Activated gamma-delta T cell treated with Interleukin-2 at 50 U/mL for 16 hours (primary cell): ENCODE data around the gene SOX10.
"Not testable (repeated sequence)": the region's sequence is repeated elsewhere in the genome, so short reads cannot be mapped to it uniquely, and the experiment has no call there.

Experiments used
- DNase-seq: peaks from one replicate; pipeline ENCODE4 v3.0.0-alpha.2; 2020

SOX10 gene

GRCh38 chr22:37959231-37959825 lies 25.0 kb downstream of the SOX10 start:
- DNase-seq, result no peak

DNA sequence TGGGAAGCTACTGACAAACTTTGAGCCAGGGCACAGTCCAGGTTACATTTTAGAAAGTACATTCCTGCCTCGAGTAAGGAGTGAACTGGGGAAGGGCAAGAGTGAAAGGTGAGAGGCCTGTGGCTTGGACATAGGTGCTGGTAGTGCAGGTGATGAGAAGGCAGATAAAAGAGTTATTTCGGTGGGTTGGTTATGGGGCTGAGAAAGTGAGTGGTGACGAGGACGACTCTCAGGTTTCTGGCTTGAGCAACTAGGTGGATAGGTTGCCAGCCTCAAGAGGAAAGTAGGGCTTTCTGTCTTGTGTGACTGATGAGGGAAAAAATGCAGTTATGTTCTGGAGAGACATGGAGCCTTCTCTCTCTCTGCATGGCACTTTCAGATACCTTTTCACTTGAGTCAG lies 27.1 kb downstream of the SOX10 start:
- DNase-seq, result no peak

DNA sequence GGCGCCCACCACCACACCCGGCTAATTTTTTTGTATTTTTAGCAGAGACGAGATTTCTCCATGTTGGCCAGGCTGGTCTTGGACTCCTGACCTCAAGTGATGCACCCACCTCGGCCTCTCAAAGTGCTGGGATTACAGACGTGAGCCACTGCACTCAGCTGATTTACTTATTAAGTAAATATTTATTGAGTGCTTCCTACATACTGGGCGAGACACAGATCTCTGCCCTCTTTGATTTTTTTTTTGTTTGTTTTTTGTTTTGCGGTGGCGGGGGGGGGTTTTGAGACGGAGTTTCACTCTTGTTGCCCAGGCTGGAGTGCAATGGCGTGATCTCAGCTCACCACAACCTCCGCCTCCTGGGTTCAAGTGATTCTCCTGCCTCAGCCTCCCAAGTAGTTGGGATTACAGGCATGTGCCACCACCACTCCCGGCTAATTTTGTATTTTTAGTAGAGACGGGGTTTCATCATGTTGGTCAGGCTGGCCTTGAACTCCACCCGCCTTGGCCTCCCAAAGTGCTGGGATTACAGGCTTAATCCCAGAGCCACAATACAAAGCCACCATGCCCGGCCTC lies 28.4 kb downstream of the SOX10 start:
- not testable (repeated sequence) for DNase-seq

DNA sequence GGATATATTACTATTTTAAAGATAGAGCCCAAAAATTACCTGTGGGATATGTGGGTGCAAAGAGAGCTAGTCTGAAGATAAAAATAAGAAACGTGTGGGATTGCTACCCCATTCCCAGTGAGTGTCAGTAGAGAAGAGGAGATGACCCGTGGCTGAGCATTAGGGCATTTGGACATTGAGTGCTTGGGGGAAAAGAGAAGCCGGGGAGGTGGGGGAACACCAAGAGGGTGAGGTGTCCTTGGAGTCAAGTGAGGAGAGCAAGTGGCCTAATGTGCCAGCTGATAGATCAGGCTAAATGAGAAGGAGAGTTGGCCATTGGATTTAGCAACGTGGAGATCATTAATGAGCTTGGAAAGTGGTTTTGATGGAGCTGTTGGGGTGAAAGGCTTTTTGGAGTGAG lies 29.7 kb downstream of the SOX10 start:
- no peak for DNase-seq

DNA sequence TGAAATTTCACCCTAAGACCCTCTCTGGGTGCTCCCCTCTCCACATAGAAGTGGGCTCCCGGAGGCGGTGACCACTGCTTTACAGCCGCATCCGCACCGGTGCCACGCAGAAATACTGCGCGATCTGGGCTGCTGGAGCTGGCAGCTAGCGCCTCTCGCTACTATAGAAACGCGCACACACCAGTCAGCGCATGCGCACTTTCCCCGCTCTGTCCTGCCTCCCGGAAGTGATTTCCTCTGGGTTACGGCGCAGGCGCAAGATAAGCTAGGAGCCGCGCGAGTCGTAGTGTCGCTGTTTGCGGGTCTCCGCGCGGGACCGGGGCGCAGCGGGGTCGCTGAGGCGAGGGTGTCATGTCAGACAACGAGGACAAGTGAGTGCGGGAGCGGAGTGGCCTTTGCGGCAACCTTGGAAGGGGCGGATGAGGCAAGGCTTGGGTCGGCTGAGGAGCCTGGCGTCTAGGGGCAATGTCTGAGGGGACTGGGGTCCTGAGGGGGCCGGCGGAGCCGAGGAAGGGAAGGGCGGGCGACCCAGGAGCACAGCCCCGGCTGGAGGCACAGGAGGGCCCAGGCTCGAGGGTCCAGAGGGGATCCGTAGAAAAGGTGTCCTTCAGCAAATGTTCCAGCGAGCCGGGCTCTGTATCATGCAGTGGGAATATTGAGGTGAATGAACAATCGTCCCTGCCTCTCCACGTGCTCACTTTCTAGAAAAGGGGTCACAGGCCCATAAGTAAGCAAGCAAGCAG lies 30.7 kb downstream of the SOX10 start, which contains the start of the genes C22orf23 and POLR2F:
Gene C22orf23, minus strand, starts transcription at position 165 of the 743 bp plus-strand sequence. CDS start 452 bp downstream, outside the sequence.
Gene POLR2F, plus strand, starts transcription at position 263 of the 743 bp plus-strand sequence. Its CDS starts 89 bp downstream, at position 352.
- peak; percentile 96 for DNase-seq

DNA sequence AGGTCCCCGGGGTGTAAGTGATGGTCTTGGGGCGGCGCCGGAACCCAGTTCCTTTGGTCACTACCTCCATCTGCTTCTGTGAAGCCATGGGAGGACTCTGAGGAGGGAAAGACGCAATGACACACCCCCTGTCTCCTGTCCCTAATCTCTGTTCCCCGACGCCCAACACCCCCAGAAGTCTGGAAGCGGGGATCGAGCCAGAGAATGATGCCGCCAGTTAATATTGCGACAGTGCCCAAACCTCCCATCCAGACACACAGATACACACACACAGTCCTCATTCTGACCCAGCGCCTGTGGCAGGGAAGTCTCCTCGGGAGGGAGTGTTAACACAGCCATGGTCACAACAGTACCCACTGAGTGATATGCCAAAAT lies 31.3 kb downstream of the SOX10 start:
- DNase-seq, result peak; percentile 8

- not testable (repeated sequence) for DNase-seq
Observed at GRCh38 chr22:37952629-37953028, 31.7 kb downstream of the SOX10 start.

- no peak for DNase-seq
Observed at GRCh38 chr22:37951305-37951704, 33.0 kb downstream of the SOX10 start.

DNA sequence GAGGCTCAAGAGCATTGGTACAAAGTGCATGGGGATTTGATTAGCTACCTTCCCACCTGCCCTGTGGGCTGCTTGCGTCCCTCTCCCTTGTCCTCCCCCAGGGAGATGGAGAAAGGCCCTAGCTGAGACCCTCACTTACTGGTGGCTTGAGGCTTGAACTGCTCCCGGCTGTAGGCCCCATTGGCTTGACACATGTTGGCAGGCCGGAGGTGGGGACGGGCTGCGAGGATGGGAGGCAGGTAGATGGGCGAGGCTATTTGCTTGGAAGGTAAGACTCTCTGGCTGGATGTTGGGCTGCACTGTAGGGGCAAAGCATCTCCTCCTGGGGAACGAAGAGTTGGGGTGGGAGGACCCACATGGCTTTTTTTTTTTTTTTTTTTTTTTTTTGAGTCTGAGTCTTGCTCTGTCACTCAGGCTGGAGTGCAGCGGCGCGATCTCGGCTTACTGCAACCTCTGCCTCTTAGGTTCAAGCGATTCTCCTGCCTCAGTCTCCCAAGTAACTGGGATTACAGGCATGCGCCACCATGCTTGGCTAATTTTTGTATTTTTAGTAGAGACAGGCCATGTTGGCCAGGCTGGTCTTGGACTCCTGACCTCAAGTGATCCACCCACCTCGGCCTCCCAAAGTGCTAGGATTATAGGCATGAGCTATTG lies 37.1 kb downstream of the SOX10 start:
- not testable (repeated sequence) for DNase-seq

DNA sequence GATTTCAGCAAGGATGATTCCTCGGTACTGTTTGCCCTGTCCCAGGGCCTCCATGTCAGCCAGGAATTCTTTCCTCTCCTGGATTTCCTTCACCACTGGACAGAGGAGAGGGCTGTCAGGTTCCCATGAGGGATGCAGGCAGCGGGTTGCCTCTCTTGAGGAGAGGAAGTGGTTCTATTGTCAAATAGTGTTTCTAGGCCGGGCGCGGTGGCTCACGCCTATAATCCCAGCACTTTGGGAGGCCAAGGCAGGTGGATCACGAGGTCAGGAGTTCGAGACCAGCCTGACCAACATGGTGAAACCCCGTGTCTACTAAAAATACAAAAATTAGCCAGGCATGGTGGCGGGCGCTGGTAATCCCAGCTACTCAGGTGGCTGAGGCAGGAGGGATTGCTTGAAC lies 39.9 kb downstream of the SOX10 start:
- not testable (repeated sequence) for DNase-seq

- no peak for DNase-seq
Observed at GRCh38 chr22:37943825-37944198, 40.5 kb downstream of the SOX10 start.

DNA sequence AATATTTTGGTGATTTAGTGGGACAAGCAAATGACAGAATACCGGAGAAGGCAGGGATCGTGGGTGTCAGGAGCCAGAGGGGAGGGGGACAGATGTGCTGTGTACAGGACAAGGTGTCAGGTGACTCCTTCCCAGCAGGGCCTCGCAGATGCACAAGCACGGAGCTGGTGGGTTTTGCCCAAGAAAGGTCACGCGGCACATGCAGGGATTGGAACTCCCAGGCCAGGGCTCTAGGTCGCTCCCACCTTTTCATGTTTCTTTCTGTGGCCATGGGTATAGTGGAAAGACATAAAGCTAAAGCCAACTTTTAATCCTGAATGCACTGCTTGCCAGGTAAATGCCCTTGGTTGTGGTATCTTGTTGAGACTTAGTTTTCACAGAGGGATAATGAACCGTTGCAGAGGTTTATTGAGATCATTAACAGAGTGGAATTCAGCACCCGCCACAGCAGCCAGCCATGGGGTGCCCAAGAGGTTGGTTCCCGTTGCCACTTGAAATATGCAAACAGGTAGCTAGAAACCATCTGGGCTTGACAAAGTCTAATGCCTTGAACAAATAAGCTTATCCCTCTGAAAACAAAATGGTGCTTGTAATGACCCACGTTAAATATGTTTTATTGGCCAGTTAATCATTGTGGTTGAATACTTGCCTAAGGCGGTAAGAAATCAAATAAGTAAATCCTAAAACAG lies 41.1 kb downstream of the SOX10 start:
- DNase-seq, result no peak

DNA sequence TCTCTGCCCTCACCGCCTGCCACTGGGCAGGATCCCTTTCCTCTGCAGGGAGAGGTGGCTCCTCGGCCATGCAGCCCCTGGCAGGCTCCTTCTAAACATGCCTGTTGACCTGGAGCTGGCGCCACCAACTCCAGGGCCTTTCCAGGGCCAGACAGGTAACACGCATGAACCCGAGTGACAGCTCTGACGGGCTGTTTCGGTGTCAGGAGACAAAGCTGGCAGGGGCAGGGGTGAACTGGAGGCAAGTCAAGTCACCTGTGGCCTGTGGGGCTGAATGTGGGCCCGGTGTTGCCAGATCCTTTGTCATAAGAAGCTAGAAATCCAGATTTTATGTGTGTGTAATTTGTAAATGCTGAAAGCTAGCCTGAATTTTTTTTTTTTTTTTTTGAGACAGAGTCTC lies 42.2 kb downstream of the SOX10 start:
- no peak for DNase-seq

- DNase-seq, result no peak
Observed at GRCh38 chr22:37940698-37941376, 43.5 kb downstream of the SOX10 start.

GRCh38 chr22:37933711-37934376 lies 50.5 kb downstream of the SOX10 start:
- peak; percentile 74 for DNase-seq

GRCh38 chr22:37932821-37933578 lies 51.4 kb downstream of the SOX10 start:
- DNase-seq, result no peak

- no peak for DNase-seq
Observed at GRCh38 chr22:37932401-37932800, 52.0 kb downstream of the SOX10 start.

DNA sequence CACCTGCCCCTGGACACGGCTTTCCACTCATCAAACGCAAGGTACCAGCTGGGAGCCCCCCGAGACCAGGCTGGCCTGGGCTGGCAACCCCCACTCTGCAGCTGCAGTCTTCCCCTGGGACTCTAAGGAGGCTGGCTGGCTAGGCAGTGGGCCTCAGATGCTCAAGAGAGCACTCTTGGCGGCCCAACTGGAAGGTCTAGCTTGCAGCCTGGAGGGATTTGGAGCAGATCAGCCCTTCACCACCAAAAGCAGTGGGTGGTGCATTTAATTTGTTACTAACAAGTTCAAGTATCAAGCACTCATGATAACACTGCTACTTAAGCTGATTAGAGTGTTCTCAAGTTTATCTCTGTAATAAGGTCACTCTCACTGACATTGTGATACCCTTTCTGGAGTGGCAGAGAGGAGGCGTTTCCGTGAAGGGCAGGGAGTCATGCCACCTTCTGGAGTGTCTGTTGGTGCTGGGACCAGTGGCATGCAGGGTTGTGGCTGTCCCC lies 52.4 kb downstream of the SOX10 start:
- DNase-seq, result no peak

DNA sequence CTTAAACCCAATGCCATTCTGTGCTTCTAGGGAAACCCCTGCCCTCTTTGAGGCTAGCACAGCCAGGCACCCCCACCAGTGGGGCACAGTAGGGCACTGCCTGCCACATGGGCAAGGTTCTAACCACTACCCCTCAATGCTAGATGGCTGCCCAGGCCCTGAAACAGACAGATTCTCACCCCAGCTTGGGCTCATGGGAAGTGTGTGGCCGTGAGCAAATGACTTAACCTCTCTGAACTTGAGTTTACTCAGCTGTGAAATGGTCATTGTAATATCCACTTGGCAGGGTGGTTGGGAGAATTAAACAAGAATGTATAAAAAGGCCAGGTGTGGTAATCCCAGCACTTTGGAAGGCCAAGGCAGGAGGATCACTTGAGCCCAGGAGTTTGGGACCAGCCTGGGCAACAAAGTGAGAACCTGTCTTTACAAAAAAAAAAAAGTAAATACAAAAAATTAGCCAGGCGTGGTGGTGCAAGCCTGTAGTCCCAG lies 53.4 kb downstream of the SOX10 start:
- no peak for DNase-seq

- no peak for DNase-seq
Observed at GRCh38 chr22:37930270-37930951, 53.9 kb downstream of the SOX10 start.
